ENCODE measurements around the gene OCA2.

Gene OCA2

GRCh38 chr15:28079313-28079969, 19.7 kb downstream of the OCA2 start:
- DNase-seq (ENCODE audit: low read depth), result no peak

- DNase-seq (ENCODE audit: low read depth), result no peak
These were observed 20.9 kb downstream of the OCA2 start for GRCh38 chr15:28078191-28078719.

GRCh38 chr15:28075573-28075972, 23.5 kb downstream of the OCA2 start:
- no peak for DNase-seq (ENCODE audit: low read depth)

DNA sequence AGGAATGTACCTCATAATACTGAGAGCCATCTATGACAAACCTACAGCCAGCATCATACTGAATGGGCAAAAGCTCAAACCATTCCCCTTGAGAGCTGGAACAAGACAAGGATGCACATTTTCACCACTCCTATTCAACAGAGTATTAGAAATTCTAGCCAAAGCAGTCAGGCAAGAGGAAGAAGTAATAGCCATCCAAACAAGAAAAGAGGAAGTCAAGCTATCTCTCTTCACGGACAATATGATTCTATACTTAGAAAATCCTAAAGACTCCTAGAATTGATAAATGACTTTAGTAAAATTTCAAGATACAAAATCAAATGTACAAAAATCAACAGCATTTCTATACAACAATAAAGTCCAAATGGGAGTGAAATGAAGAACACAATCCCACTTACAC, 30.2 kb downstream of the OCA2 start:
- DNase-seq (ENCODE audit: low read depth), result no peak

DNA sequence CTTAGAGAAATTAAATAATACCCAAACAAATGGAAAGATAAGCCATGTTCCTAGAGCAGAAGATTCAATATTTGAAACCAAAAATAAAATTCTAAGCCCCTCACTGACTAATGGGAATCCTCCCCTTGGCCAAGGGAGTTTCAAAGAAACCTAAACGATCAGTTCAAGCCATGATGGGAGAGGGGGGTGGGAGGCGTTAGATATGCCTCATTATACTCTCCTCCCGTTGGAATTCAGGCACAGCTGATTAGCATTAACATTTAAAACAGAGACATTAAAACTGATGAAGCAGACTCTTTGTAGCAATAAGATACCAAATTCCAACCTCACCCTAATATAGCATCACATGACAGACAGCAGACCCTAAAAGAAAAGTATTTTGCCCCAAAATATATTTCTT, 32.9 kb downstream of the OCA2 start:
- DNase-seq (ENCODE audit: low read depth), result no peak

DNA sequence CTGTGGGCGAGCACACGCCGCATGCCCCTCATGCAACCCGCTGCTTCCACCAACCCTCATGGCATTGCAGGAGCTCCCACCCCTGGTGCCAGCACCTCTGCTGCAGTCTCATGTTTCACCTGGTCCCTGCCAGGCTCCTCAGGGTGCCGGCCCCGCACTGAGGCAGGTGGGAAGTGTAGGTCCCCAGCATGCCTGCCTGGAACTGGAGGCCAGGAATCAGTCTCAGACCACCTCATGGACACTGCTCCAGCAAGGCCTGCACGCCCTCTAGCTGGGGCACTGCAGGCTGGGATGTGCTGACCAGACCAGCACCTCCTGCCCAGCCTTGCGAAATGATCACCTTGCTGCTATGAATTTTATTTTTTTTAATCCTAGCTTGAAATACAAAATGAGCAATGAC, 39.1 kb downstream of the OCA2 start:
- no peak for DNase-seq (ENCODE audit: low read depth)

DNA sequence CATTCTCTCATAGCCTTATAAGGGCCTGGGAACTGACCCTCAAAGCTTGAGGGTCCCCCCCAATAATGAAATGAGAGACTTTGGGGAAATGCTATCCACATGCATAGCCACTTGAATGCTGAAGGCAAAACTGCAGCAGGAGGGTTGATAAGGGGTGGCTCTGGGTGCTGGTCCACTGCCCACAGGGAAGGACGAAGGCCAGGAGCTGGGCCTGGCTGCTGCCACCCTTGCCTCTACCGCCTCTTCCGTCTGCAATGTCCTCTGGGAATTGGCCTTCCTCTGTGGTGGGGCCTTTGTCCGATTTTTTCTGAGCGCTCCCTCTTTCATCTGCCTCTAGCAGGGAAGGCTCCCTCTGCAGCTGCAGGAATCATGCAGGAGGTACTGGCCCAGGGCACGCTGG, 41.0 kb downstream of the OCA2 start:
- no peak for DNase-seq (ENCODE audit: low read depth)

- DNase-seq (ENCODE audit: low read depth), result no peak
These were observed 47.0 kb downstream of the OCA2 start for GRCh38 chr15:28051955-28052633.

DNA sequence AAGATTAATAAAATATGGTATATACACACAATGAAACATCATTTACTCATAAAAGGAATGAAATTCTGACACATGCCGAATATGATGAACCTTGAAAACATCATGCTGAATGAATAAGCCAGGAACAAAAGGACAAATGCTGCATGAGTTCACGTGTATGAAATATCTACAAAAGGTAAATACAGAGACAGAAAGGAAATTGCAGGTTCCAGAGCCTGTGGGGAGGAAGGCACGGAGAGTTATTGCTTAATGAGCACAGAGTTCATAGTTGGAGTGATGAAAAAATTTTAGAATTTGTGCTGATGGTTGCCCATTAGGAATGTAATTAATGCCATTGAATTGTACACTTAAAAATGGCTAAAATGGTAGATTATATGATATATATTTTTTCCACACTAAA, 49.5 kb downstream of the OCA2 start:
- DNase-seq (ENCODE audit: low read depth), result no peak

DNA sequence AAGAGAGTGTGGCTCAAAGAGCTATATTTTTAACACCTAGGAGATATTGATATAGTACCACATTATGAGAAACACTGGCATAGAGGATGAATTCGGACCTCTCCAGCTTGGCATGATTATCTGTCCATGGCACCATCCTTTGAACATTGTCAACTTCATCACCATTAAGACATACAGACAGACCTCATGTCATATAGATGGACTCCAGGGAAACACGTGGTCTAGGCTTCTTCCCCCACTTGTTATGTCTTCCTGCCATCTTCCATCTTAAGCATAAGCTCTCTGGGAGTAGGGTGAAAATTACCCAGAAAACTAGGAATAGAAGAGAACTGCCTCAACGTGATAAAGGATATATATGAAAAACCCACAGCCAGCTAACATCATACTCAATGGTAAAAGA, 51.8 kb downstream of the OCA2 start:
- no peak for DNase-seq (ENCODE audit: low read depth)

- no peak for DNase-seq (ENCODE audit: low read depth)
These were observed 54.9 kb downstream of the OCA2 start for GRCh38 chr15:28044121-28044672.

- DNase-seq (ENCODE audit: low read depth), result no peak
These were observed 55.4 kb downstream of the OCA2 start for GRCh38 chr15:28043691-28044091.

DNA sequence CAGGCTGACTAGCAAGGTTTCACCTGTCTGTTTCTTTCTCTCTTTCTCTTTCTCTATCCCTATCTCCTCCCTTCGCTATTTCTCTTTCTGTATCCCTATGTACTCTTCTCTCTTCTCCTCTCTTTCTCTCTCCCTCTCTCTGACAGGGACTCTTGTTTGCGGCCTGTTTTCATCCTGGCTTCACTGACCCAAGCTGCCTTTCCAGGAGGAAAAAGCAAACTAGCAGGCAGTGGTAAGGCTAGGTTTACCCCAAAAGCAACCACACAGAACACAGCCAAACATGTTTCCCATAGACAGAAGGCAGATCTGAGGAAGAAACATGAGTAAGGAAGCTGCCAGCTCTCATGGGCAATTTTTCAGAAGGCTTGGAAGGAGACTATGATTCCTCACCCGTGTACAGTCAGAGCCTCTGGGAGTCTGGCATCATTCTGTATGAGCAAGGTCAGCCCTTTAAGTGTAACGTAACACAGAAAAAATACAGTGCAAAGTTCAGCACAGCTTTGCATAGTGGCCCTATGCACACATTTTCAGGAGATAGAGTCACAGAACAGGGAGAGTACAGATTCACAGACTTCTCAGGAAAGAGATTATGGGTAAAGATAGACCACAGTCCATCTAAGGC, 61.0 kb downstream of the OCA2 start:
- no peak for DNase-seq (ENCODE audit: low read depth)

DNA sequence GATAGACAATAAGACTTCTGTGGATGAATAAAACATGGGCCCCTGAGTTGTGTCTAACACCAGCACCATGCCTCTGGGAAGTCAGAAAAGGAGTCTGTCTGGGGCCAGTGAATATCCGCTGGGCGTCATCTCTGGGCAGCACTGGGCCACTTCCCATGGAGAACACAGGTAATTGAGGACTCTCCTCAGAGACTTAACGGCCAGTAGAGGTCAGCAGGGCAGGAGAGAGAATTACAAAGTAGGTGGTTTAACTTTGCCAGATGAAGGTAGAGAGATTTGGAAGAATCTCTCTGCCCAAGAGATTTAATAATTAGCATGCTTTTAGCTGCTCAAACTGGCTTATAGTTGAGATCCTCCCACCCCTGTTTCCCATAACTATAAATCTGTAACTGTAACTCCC, 65.7 kb downstream of the OCA2 start:
- DNase-seq (ENCODE audit: low read depth), result no peak

DNA sequence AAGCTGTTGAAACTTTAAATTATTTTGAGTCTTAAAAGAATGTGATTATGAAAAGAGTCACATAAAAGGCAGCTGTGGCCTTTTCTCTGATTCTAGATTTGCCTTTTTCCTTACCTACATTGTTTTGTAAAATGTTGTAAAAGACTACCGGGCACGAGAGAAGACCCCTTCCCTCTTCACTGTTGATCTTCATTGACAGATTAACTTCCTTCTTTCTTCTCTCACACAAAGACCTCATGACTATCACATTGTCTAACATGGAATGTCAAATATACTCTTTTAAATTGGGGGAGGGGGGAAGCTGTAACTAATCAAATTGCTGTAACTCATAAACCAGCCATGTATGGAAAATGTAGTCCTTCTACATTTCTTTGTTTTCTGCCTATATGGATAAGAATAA, 68.3 kb downstream of the OCA2 start:
- no peak for DNase-seq (ENCODE audit: low read depth)

DNA sequence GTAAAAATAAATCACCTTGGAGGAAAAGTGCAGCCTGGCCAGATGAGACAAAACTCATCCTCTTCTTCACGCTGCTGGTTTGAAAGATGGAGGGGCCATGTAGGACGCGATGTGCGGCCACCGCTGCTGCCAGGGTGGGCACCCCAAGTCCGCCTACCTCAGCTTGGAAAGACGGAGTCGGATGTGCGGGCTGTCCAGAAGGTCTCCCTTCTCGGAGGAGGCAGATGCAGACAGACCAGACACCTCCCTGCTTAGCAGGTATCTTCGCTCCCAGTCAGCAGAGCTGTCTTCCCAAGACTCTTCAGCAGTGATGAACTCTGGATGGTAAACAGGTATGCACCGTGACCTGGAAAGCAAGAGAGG, 71.4 kb downstream of the OCA2 start:
- DNase-seq (ENCODE audit: low read depth), result no peak

DNA sequence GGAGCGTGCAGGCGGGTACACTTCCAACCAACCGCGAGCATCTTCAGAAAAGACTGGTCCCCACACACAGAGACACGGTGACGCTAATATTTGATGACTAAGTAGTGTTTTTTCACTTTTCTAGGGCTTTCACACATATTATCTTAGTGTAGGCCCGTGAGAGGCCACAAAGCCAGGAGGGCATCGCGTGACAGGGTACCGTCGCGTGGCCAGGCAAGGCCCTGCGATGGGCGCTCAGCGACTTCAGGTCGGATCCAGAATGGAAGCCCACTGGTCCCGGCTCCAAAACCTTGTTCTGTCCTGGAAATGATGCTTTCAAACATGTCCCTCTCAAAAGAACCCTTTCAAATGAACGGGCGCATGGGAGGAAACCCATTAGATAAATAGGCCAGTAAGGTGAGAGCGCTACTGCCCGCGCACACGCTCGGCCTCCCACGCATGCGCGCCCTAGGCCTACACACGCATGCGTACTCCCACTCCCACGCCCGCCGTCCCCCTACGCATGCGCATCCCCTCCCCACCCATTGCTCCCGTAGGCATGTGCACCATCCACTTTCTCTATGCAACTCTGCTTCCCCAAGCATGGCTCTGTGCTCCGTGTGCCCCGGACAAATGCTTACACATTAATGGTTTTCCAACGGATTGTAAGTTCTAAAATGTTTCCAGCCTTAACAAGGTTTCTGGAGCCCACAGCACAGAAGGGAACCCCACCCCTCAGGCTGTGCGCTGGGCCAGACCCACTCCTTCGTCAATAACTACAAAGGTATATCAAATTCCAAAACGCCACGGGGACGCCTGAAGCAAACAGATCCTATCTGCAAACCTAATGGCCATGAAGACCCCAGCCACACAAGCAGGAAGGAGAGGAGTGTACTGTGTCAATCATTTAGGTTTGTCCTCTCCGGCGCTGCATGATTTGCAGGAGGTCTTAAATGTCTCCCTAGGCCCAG, 72.1 kb downstream of the OCA2 start:
- DNase-seq (ENCODE audit: low read depth), result no peak

DNA sequence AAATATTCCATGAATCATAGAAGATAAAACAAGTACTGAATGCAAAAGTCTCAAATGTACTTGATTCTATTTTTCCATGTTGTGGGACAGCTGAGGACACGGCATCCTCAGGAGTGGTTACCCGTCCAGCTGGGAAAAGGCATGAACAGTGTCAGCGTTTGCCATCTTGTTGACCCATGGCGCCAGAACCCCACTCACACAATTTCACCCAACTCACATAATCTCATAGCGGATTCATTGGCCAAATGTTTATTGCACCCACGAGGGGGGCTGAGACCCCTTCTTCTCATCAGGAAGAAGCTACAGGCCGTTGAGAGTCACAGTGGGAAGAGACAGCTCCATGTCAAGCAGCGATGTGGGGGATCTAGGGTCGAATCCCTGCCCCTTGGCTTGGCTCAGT, 72.9 kb downstream of the OCA2 start:
- no peak for DNase-seq (ENCODE audit: low read depth)

DNA sequence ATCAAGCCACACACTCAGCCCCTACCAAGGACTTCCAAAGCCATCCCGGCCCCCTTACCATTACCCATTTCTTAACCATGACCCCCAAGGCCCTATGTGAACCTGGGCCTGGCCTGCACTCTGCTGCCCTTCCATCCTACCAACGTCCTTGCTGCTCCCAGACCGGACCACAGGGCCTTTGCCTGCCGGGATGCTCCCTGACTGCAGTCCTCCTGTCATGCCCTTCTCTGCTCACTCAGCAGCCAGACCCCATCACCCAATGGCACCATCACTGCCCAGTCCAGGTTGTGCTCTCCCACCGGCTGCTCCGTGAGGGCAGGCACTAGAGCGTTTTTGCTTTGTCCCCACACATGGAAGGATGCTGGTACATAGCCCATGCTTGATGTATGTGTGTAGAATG, 73.7 kb downstream of the OCA2 start:
- no peak for DNase-seq (ENCODE audit: low read depth)

DNA sequence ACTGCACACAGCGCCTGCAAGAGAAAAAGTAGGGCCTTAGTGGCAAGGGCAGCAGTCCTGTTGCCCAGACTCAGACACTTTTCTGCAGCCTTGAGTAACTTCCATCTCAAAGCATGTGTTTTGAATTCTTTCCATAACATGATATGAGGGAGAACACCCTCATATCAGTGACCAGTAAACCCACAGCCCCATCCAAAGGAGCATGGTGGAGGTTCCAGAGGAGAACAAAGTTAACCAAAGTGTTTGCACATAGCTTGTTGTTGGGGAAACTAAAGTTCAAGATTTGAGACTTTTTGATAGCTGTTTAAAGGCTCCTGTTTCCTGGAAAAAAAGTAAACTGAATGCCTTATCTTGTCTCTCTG, 74.2 kb downstream of the OCA2 start:
- no peak for DNase-seq (ENCODE audit: low read depth)

- DNase-seq (ENCODE audit: low read depth), result no peak
These were observed 74.9 kb downstream of the OCA2 start for GRCh38 chr15:28023933-28024888.
